K562 (cell line): ENCODE results near the gene DDAH2. TPM values are rescaled to one million over a fixed set of nuclear protein-coding genes. Genes with fewer than 3 reads are reported as not detected.

ENCODE experiments used
- ATAC-seq: fragments of 200-7000 bp; cut with Tn5 transposase; 3 replicates; pipeline ENCODE4 v1.9.1; 2020; ENCODE audit warnings: moderate library complexity
- BruUV-seq: library from RNA; stranded (reverse); fragments of 400-500 nt; replicated peaks from 2 replicates; lab custom pipeline; 2021; lab: Mats Ljungman, UMichigan
- CTCF ChIA-PET: fragments of 300-600 bp; formaldehyde crosslinking; extraction: SDS; loops from one replicate; lab custom pipeline; 2021; ENCODE audit warnings: low intra/inter-chr PET ratio; lab: Yijun Ruan, JAX
- POLR2A ChIA-PET: fragments of 300-600, 350-650 bp; sonication (Branson Sonifier 250); formaldehyde crosslinking; extraction: SDS; loops from one replicate; lab custom pipeline; 2021; ENCODE audit warnings: antibody characterized with exemption, inconsistent platforms; lab: Yijun Ruan, JAX
- DNase-seq, 4 experiments: peaks; one replicate each; pipeline versions ENCODE4 v3.0.0 to v3.0.0-alpha.2; 2011 to 2018; ENCODE audit warnings: low spot score in 3 of 4, mixed read lengths in 3 of 4; ENCODE audit errors: extremely low read depth in 1 of 4
- FAIRE-seq: peaks from 2 replicates; lab custom pipeline; 2011; peaks lifted over from hg19 to GRCh38; lab: Jason Lieb, UNC
- H2AFZ ChIP-seq: 2 replicates; pipeline ENCODE4 v1.6.0; 2011; ENCODE audit warnings: low read depth, low read length, control low read depth, inconsistent platforms
- H3K27ac ChIP-seq: fragments of 200-600 bp; 3 replicates; pipeline ENCODE4 v1.8.0; 2011; ENCODE audit warnings: low read depth, mild to moderate bottlenecking, control low read depth, inconsistent platforms, low read length, moderate library complexity, mixed read lengths; ENCODE audit errors: extremely low read depth
- H3K27me3 ChIP-seq, 2 experiments: fragments of 300-600 bp in 1 of 2; 2 replicates in 1 of 2; 3 replicates in 1 of 2; pipeline versions ENCODE4 v1.6.0 to v1.8.0; 2011; ENCODE audit warnings: inconsistent platforms in 2 of 2, low read length in 2 of 2, mild to moderate bottlenecking in 1 of 2, mixed read lengths in 1 of 2, moderate library complexity in 1 of 2; ENCODE audit not compliant: control insufficient read depth in 2 of 2, insufficient read depth in 2 of 2
- H3K36me3 ChIP-seq: fragments of 300-600 bp; 3 replicates; pipeline ENCODE4 v1.8.0; 2011; ENCODE audit warnings: mild to moderate bottlenecking, low read length, inconsistent platforms; ENCODE audit not compliant: control insufficient read depth, insufficient read depth
- H3K4me1 ChIP-seq, 2 experiments: fragments of 200-600 bp in 1 of 2; replicated peaks in 1 of 2; 2 replicates in 1 of 2; 3 replicates in 1 of 2; pipeline versions ENCODE4 v1.5.1 to v1.8.0; 2011; ENCODE audit warnings: inconsistent platforms in 2 of 2, low read length in 2 of 2, mild to moderate bottlenecking in 1 of 2, mixed read lengths in 1 of 2, moderate library complexity in 1 of 2; ENCODE audit not compliant: control insufficient read depth in 2 of 2, insufficient read depth in 2 of 2
- H3K4me2 ChIP-seq: 2 replicates; pipeline ENCODE4 v1.6.1; 2011; ENCODE audit warnings: low read length, control low read depth, inconsistent platforms, mixed read lengths; ENCODE audit not compliant: insufficient read depth
- H3K4me3 ChIP-seq: fragments of 200-600 bp; sonication (generic), shearing (Covaris generic); 2 replicates; pipeline ENCODE4 v1.5.1; 2016; ENCODE audit warnings: control low read depth, inconsistent platforms
- H3K79me2 ChIP-seq: fragments of 200-600 bp; 3 replicates; pipeline ENCODE4 v1.8.0; 2011; ENCODE audit warnings: low read length, inconsistent platforms; ENCODE audit not compliant: control insufficient read depth, insufficient read depth
- H3K9ac ChIP-seq, 2 experiments: 2 replicates each; pipeline versions ENCODE4 v1.6.0 to v1.6.1; 2011; ENCODE audit warnings: low read depth in 2 of 2, low read length in 2 of 2, control low read depth in 1 of 2, inconsistent platforms in 1 of 2, mild to moderate bottlenecking in 1 of 2, mixed read lengths in 1 of 2; ENCODE audit not compliant: insufficient read depth in 1 of 2
- H3K9me1 ChIP-seq: one replicate; pipeline ENCODE4 v1.6.0; 2011; ENCODE audit warnings: inconsistent platforms, mild to moderate bottlenecking, low read length, moderate library complexity; ENCODE audit not compliant: control insufficient read depth, insufficient read depth
- H3K9me3 ChIP-seq: replicated peaks from 2 replicates; pipeline ENCODE4 v1.5.1; 2011; ENCODE audit warnings: low read depth, low read length, inconsistent platforms; ENCODE audit not compliant: control insufficient read depth, insufficient read depth
- H4K20me1 ChIP-seq: replicated peaks from 2 replicates; pipeline ENCODE4 v1.6.1; 2011; ENCODE audit warnings: low read length, inconsistent platforms, mixed read lengths; ENCODE audit not compliant: control insufficient read depth, insufficient read depth
- BRD9 ChIP-seq: fragments of 450-650 bp; IDR thresholded peaks from 2 replicates; pipeline ENCODE4 v1.6.1; 2018; ENCODE audit warnings: low read depth; ENCODE audit not compliant: partially characterized antibody
- FOXJ2 ChIP-seq: fragments of 200-800 bp; sonication (Bioruptor generic); IDR thresholded peaks from 2 replicates; pipeline ENCODE4 v1.6.1; 2016; ENCODE audit warnings: missing genetic modification characterization, missing compliant biosample characterization
- MCM7 ChIP-seq, 2 experiments: fragments of 450-650 bp; IDR thresholded peaks; 2 replicates each; pipeline ENCODE4 v1.6.1; 2016 to 2018
- MTF1 ChIP-seq: fragments of 250-450 bp; sonication (Bioruptor Pico); IDR thresholded peaks from 2 replicates; pipeline ENCODE4 v1.9.0; 2021; ENCODE audit warnings: moderate library complexity, mild to moderate bottlenecking, inconsistent platforms, borderline replicate concordance
- NFE2 ChIP-seq: IDR thresholded peaks from 2 replicates; pipeline ENCODE4 v1.6.1; 2014; ENCODE audit warnings: antibody characterized with exemption, low read depth
- PPARD ChIP-seq: fragments of 250-450 bp; sonication (Bioruptor Pico); IDR thresholded peaks from 2 replicates; pipeline ENCODE4 v1.8.0; 2022; ENCODE audit warnings: inconsistent platforms, mild to moderate bottlenecking, moderate library complexity
- RBFOX2 ChIP-seq: fragments of 200-400 bp; formaldehyde crosslinking; IDR thresholded peaks from 2 replicates; pipeline ENCODE4 v1.6.1; 2017; ENCODE audit warnings: low read depth, mild to moderate bottlenecking, low read length, moderate library complexity
- TEAD1 ChIP-seq, 2 experiments: fragments of 450-650 bp in 1 of 2; sonication (generic) in 1 of 2; formaldehyde crosslinking; IDR thresholded peaks; 2 replicates each; pipeline versions ENCODE4 v1.4.0 to v1.8.0; 2020 to 2022; ENCODE audit warnings: mild to moderate bottlenecking in 2 of 2, missing genetic modification reagents in 1 of 2
- ZBTB7A ChIP-seq: IDR thresholded peaks from 2 replicates; pipeline ENCODE4 v1.6.1; 2011; ENCODE audit warnings: low read depth, mild to moderate bottlenecking, low read length, moderate library complexity, borderline replicate concordance; ENCODE audit not compliant: control insufficient read depth
- ZNF644 ChIP-seq: fragments of 200-800 bp; sonication (Bioruptor generic); IDR thresholded peaks from 2 replicates; pipeline ENCODE4 v1.6.1; 2016; ENCODE audit warnings: low read depth, missing genetic modification characterization, missing compliant biosample characterization
- ZNF740 ChIP-seq, 3 experiments: fragments of 200-800 bp in 1 of 3; sonication (Bioruptor generic) in 1 of 3; sonication (generic) in 1 of 3; formaldehyde crosslinking in 1 of 3; IDR thresholded peaks; 2 replicates each; pipeline versions ENCODE4 v1.6.1 to v1.8.0; 2016 to 2022; ENCODE audit warnings: mild to moderate bottlenecking in 2 of 3, missing compliant biosample characterization in 2 of 3, missing genetic modification characterization in 2 of 3, missing genetic modification reagents in 1 of 3
- WGBS: fragments of 100-300 bp; shearing (Covaris generic); methylation state at CpG from one replicate; pipeline ENCODE4 v1.1.6; 2016; ENCODE audit warnings: low coverage, mixed read lengths; ENCODE audit not compliant: insufficient coverage; ENCODE audit errors: missing lambda C conversion rate; 5-methylcytosine and 5-hydroxymethylcytosine counted together
- in situ Hi-C: fragments of 300-500 bp; cut with MboI; formaldehyde crosslinking; loops from 4 replicates; pipeline ENCODE4 v1.15.0; 2018; ENCODE audit warnings: inconsistent platforms, mixed read lengths
- intact Hi-C: fragments of 100-400 bp; cut with micrococcal nuclease; formaldehyde crosslinking; loops from 2 replicates; pipeline ENCODE4 v1.14.2; 2022
- polyA plus RNA-seq, 8 experiments: library from polyadenylated mRNA; depleted of rRNA in 4 of 8; stranded (reverse) in 5 of 8; unstranded in 3 of 8; fragments of >200 nt; fragmentation: Nextera tagmentation in 2 of 8; fragmentation: Illumina TruSeq in 1 of 8; extraction: Ambion mirVana in 2 of 8; extraction: Trizol in 1 of 8; gene quantifications; 2 replicates each; pipeline versions ENCODE4 v1.2.1 to v1.2.3, GENCODE V29; 2011 to 2014; ENCODE audit warnings: inconsistent platforms in 1 of 8, missing spikeins in 1 of 8
- total RNA-seq, 7 experiments: library from RNA; depleted of rRNA in 6 of 7; stranded (reverse); fragments of >200 nt in 6 of 7; fragmentation: Illumina TruSeq in 2 of 7; extraction: Trizol in 2 of 7; gene quantifications; 2 replicates each; pipeline versions ENCODE4 v1.2.1 to v1.2.3, GENCODE V29; 2011 to 2021; ENCODE audit warnings: low replicate concordance in 1 of 7
- TF ChIP-seq, protein P1 (sequence below): sonication (generic); formaldehyde crosslinking; IDR thresholded peaks from 2 replicates; pipeline ENCODE4 v1.8.0; 2022; ENCODE audit warnings: missing genetic modification reagents, mild to moderate bottlenecking, moderate library complexity, borderline replicate concordance
- TF ChIP-seq, protein P2 (sequence below): fragments of 250-450 bp; sonication (Bioruptor Pico); IDR thresholded peaks from 2 replicates; pipeline ENCODE4 v1.8.0; 2022; ENCODE audit warnings: inconsistent platforms

The DDAH2 gene
- total and polyA plus RNA-seq, 9 of the 15 experiments (the other 6 are each of a cell fraction or from before 2014, with no cell fraction given): 1.8 to 45.4 (median 21.4) TPM

DNA sequence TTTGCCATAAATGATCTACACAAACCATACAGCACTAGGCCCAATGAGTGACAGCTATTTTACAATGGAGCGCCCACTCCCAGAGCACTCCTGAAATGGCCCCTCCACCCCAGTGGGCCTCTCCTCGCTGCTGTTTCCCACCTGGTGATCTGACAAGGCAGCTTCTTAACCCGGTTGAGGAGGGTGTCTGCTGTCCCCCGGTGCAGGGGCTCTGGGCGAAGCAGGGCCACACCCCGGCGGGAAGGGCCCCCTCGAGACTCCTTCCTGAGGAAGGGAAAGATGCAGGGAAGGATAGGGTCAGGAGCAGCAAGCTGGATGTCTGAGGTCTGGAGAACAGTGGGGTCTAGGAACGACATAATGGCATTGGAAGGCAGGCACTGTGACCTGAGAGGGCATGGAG lies 36.2 kb downstream of the DDAH2 start:
- H4K20me1 ChIP-seq: no peaks in the 10 kb centered on the region
- H3K9me1 ChIP-seq: peaks cover 5% of the 10 kb centered on the region
- intact Hi-C loops: no loop called here
- in situ Hi-C loops: no loop called here
- H3K27ac ChIP-seq: no peak overlapping the region
- TF ChIP-seq MTF1 (CRISPR knock-in tag): no peak
- no peak for TF ChIP-seq PPARD
- no peak for TF ChIP-seq BRD9
- TF ChIP-seq FOXJ2 (tag): no peak
- TF ChIP-seq, protein P1, sequence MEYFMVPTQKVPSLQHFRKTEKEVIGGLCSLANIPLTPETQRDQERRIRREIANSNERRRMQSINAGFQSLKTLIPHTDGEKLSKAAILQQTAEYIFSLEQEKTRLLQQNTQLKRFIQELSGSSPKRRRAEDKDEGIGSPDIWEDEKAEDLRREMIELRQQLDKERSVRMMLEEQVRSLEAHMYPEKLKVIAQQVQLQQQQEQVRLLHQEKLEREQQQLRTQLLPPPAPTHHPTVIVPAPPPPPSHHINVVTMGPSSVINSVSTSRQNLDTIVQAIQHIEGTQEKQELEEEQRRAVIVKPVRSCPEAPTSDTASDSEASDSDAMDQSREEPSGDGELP (CRISPR knock-in tag): 0 out of 2 replicates have a peak, but pooled peaks have one; percentile 14
- TF ChIP-seq NFE2: no peak
- no peak for TF ChIP-seq MCM7 (IDR thresholded peaks at IDR 0.05)
- no peak for TF ChIP-seq TEAD1 (CRISPR knock-in tag; IDR thresholded peaks at IDR 0.05)
- peak; percentile 6; the same call in 1 of the 2 replicates for TF ChIP-seq ZBTB7A
- 0 out of 2 replicates have a peak, but pooled peaks have one; percentile 3 for TF ChIP-seq ZNF740 (CRISPR knock-in tag; IDR thresholded peaks at IDR 0.05)
- no peak for TF ChIP-seq ZNF740 (tag; IDR thresholded peaks at IDR 0.05)
- TF ChIP-seq, protein P2, sequence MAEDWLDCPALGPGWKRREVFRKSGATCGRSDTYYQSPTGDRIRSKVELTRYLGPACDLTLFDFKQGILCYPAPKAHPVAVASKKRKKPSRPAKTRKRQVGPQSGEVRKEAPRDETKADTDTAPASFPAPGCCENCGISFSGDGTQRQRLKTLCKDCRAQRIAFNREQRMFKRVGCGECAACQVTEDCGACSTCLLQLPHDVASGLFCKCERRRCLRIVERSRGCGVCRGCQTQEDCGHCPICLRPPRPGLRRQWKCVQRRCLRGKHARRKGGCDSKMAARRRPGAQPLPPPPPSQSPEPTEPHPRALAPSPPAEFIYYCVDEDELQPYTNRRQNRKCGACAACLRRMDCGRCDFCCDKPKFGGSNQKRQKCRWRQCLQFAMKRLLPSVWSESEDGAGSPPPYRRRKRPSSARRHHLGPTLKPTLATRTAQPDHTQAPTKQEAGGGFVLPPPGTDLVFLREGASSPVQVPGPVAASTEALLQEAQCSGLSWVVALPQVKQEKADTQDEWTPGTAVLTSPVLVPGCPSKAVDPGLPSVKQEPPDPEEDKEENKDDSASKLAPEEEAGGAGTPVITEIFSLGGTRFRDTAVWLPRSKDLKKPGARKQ (CRISPR knock-in tag): no peak
- TF ChIP-seq RBFOX2: 0 out of 2 replicates have a peak, but pooled peaks have one; percentile 7
- TF ChIP-seq ZNF644: no peak
- H3K79me2 ChIP-seq: peaks cover 6% of the 10 kb centered on the region; the same call in 2 of the 3 replicates
- no peak for ATAC-seq
- H3K4me3 ChIP-seq: no peak overlapping the region
- no peak overlapping the region for H3K4me2 ChIP-seq
- no peaks in the 10 kb centered on the region for H3K27me3 ChIP-seq
- peaks cover 44 to 47% of the 10 kb centered on the region in 2 experiments for H3K4me1 ChIP-seq
- no peak overlapping the region for H2AFZ ChIP-seq
- no peak for DNase-seq
- ChIA-PET CTCF (no interaction called here), POLR2A (interaction anchor here (0.7 to 7.1 kb wide), 12 partner anchors 9 to 164 kb away, joined by 3 to 158 read pairs (median 12); partner anchors contain the start of genes ABHD16A, CLIC1, GPANK1 and HSPA1B)
- WGBS: 82% methylated on average over 9 of the region's 9 CpGs
- H3K9me3 ChIP-seq: no peaks in the 10 kb centered on the region
- peak overlapping the region in 1 of 2 experiments; percentile 59; a peak in 2 of 4 replicates for H3K9ac ChIP-seq
- H3K36me3 ChIP-seq: peaks cover 90% of the 10 kb centered on the region
- no TSS peak for BruUV-seq
- FAIRE-seq: no peak
